Osteocyte (in vitro differentiated cells): ENCODE data around the gene ARHGAP28. TPM values are rescaled to one million over a fixed set of nuclear protein-coding genes. Genes with fewer than 3 reads are reported as not detected.
"Not testable (repeated sequence)": the region's sequence is repeated elsewhere in the genome, so short reads cannot be mapped to it uniquely, and the experiment has no call there.

ENCODE experiments used
- DNase-seq: peaks from one replicate; pipeline ENCODE4 v3.0.0; 2021; ENCODE audit warnings: mixed read lengths; ENCODE audit not compliant: unreplicated experiment; ENCODE audit errors: extremely low spot score
- H3K27ac Mint-ChIP-seq: one replicate; pipeline ENCODE4 v1.8.0; 2021; ENCODE audit warnings: mild to moderate bottlenecking, mixed read lengths; ENCODE audit not compliant: unreplicated experiment
- H3K27me3 Mint-ChIP-seq: one replicate; pipeline ENCODE4 v1.8.0; 2021; ENCODE audit warnings: mixed read lengths; ENCODE audit not compliant: unreplicated experiment
- H3K36me3 Mint-ChIP-seq: one replicate; pipeline ENCODE4 v1.8.0; 2021; ENCODE audit warnings: mixed read lengths; ENCODE audit not compliant: unreplicated experiment
- H3K4me1 Mint-ChIP-seq: one replicate; pipeline ENCODE4 v1.8.0; 2021; ENCODE audit warnings: mixed read lengths; ENCODE audit not compliant: unreplicated experiment
- H3K4me3 Mint-ChIP-seq: one replicate; pipeline ENCODE4 v1.8.0; 2021; ENCODE audit warnings: mild to moderate bottlenecking, moderate library complexity, mixed read lengths; ENCODE audit not compliant: unreplicated experiment
- H3K9me3 Mint-ChIP-seq: one replicate; pipeline ENCODE4 v1.8.0; 2021; ENCODE audit warnings: mixed read lengths; ENCODE audit not compliant: unreplicated experiment
- CTCF ChIP-seq: fragments of 200-600 bp; sonication (generic); IDR thresholded peaks from 2 replicates; pipeline ENCODE4 v1.5.0; 2021; ENCODE audit warnings: antibody characterized with exemption, mild to moderate bottlenecking, moderate library complexity
- total RNA-seq: library from RNA; stranded (reverse); gene quantifications from 2 replicates; pipeline ENCODE4 v1.2.1, GENCODE V29; 2021

The ARHGAP28 gene
- total RNA-seq, 1 donor from 2014 or later, result 18.1 TPM

- Mint-ChIP-seq H3K9me3 (peaks cover under 1% of the 10 kb centered on the region), H3K4me3 (no peak overlapping the region), H3K4me1 (no peaks in the 10 kb centered on the region)
Measured at GRCh38 chr18:6928359-6928758, 198.8 kb downstream of the ARHGAP28 start.

GRCh38 chr18:6929370-6930102, 200.0 kb downstream of the ARHGAP28 start:
- Mint-ChIP-seq H3K27me3 (peaks cover 7% of the 10 kb centered on the region), H3K4me3 (no peak overlapping the region), H3K36me3 (no peaks in the 10 kb centered on the region), H3K9me3 (no peaks in the 10 kb centered on the region), H3K27ac (no peak overlapping the region), H3K4me1 (no peaks in the 10 kb centered on the region)
- no peak for DNase-seq
- no peak for TF ChIP-seq CTCF

More at GRCh38 chr18:6928359-6928758, 198.8 kb downstream of the ARHGAP28 start:
- no peak for DNase-seq
- Mint-ChIP-seq H3K27me3 (no peaks in the 10 kb centered on the region), H3K36me3 (no peaks in the 10 kb centered on the region), H3K27ac (no peak overlapping the region)
- no peak for TF ChIP-seq CTCF

GRCh38 chr18:6934859-6935258, 205.3 kb downstream of the ARHGAP28 start:
- H3K36me3 Mint-ChIP-seq, result peaks cover 4% of the 10 kb centered on the region
- no peaks in the 10 kb centered on the region for H3K4me1 Mint-ChIP-seq
- no peak for TF ChIP-seq CTCF
- H3K27ac Mint-ChIP-seq, result no peak overlapping the region
- H3K27me3 Mint-ChIP-seq, result peaks cover 38% of the 10 kb centered on the region
- H3K9me3 Mint-ChIP-seq, result peaks cover 5% of the 10 kb centered on the region
- DNase-seq, result no peak
- H3K4me3 Mint-ChIP-seq, result no peak overlapping the region

- no peaks in the 10 kb centered on the region for H3K4me1 Mint-ChIP-seq
Measured at GRCh38 chr18:6938003-6938402, 208.5 kb downstream of the ARHGAP28 start.

GRCh38 chr18:6938403-6938802, 208.9 kb downstream of the ARHGAP28 start:
- H3K4me3 Mint-ChIP-seq, H3K9me3 Mint-ChIP-seq, DNase-seq, H3K27ac Mint-ChIP-seq, H3K36me3 Mint-ChIP-seq, H3K4me1 Mint-ChIP-seq: not testable (repeated sequence)
- peaks cover 52% of the 10 kb centered on the region for H3K27me3 Mint-ChIP-seq

More at GRCh38 chr18:6938003-6938402, 208.5 kb downstream of the ARHGAP28 start:
- peaks cover 4% of the 10 kb centered on the region for H3K36me3 Mint-ChIP-seq
- peaks cover 5% of the 10 kb centered on the region for H3K9me3 Mint-ChIP-seq
- H3K27ac Mint-ChIP-seq, result no peak overlapping the region
- H3K4me3 Mint-ChIP-seq, result no peak overlapping the region
- no peak for TF ChIP-seq CTCF
- no peak for DNase-seq
- H3K27me3 Mint-ChIP-seq, result peaks cover 52% of the 10 kb centered on the region
